Measurements from ENCODE around the gene NTSR1.

- no peak for TF ChIP-seq CTCF (IDR thresholded peaks at IDR 0.05; ENCODE audit: low read depth, low read length, poor library complexity, severe bottlenecking)
- TF ChIP-seq EZH2phosphoT487 (IDR thresholded peaks at IDR 0.05; ENCODE audit: borderline replicate concordance, low read length) = no peak
Observed at GRCh38 chr20:62792182-62792939, 83.7 kb downstream of the NTSR1 start.

All from DOHH2 (cell line).